Heart left ventricle (tissue), 13 donors: ENCODE data around the gene ABCA1.
A peak's percentile ranks its signal among the peaks of the same experiment; 100 is the strongest.

Experiments
- POLR2A ChIP-seq, 2 donors: fragments of 450-650 bp; IDR thresholded peaks; one replicate each; pipeline ENCODE4 v1.6.1; 2017; ENCODE audit warnings: antibody characterized with exemption in 2 of 2, mild to moderate bottlenecking in 2 of 2, moderate library complexity in 2 of 2
- TF ChIP-seq, protein P1 (sequence below), 12 donors: fragments of 200-600 bp; sonication (generic) in 4 of 12; IDR thresholded peaks; one replicate each; pipeline versions ENCODE4 v1.5.0 to v1.8.0; 2018 to 2022; ENCODE audit warnings: antibody characterized with exemption in 12 of 12, mild to moderate bottlenecking in 5 of 12
- donor health status: ischemic (EF 13 %, LVEDD 7.1; RV severe dilation, severe dysfunction).
- donor health status: DM: no; HTN: yes; CAD: no.
- donor health status: DM: no; HTN: no; CAD: no.
- donor health status: ischemic (EF 25% LVEDD 6.9; RV normal size, moderate dysfunction).
- donor health status: ischemic (EF 25% LVEDD 5.7; RV mildly dilated, moderate dysfunction).
- donor health status: ischemic (EF 35%, LVEDD 5.7; RV mildly dilated, moderate dysfunction).
- donor health status: nonischemic (EF 11% LVEDD 7.7; RV severe dilation, severe dysfunction).
- donor health status: DM: yes; HTN: yes; CAD: no.
- donor health status: PGD.
- donor health status: ischemic (EF 29% LVEDD 5.4; RV normal size, mild dysfunction).
- donor health status: nonischemic (EF 23%, LVEDD 6.1; RV moderate dilation, normal function).

- TF ChIP-seq, protein P1, sequence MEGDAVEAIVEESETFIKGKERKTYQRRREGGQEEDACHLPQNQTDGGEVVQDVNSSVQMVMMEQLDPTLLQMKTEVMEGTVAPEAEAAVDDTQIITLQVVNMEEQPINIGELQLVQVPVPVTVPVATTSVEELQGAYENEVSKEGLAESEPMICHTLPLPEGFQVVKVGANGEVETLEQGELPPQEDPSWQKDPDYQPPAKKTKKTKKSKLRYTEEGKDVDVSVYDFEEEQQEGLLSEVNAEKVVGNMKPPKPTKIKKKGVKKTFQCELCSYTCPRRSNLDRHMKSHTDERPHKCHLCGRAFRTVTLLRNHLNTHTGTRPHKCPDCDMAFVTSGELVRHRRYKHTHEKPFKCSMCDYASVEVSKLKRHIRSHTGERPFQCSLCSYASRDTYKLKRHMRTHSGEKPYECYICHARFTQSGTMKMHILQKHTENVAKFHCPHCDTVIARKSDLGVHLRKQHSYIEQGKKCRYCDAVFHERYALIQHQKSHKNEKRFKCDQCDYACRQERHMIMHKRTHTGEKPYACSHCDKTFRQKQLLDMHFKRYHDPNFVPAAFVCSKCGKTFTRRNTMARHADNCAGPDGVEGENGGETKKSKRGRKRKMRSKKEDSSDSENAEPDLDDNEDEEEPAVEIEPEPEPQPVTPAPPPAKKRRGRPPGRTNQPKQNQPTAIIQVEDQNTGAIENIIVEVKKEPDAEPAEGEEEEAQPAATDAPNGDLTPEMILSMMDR (IDR thresholded peaks at IDR 0.05): no peak
- TF ChIP-seq POLR2A (IDR thresholded peaks at IDR 0.05): peak in 1 of 2 donors; percentile 77
These were observed at the start of gene ABCA1 for GRCh38 chr9:104927912-104928740.
